ENCODE data around the gene CIRBP.

The CIRBP gene

GRCh38 chr19:1282588-1283206 is 13.6 kb downstream of the CIRBP start:
- no peak for FAIRE-seq

DNA sequence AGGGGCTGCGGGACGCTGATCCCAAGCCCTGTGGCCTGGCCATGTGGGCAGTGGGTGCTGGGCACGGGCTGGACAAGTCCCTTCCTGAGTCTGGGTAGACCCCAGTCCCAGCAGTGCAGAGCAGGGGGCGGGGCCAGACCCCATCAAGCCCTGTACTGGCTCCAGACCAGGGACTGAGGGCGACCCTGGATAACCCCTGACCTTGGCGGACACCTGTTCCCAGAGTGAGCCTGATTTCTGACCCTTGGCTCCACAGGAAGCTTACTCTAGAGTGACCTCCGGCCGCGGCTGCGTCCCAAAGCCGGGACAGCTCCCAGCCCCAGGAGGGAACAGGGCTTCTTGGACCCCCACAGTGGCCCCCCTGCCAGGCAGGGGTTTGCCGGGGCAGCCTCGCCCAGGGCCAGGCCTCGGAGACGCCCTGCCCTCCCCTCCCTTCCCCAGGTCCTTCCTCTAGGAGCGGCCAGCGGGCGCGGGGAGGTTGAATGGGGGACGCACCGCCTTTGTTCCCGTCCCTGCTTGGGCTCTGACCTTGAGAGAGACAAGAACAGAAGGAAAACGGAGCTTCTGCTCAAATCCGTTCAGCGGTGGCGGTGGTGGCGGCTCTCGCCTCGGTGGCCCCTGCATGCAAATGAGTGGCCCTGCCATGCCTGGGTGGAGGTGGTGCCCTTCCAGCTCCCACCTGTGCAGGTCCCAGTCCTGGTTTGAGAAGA is 14.2 kb downstream of the CIRBP start:
- FAIRE-seq, result no peak

GRCh38 chr19:1283917-1284292 is 14.8 kb downstream of the CIRBP start:
- no peak for FAIRE-seq

DNA sequence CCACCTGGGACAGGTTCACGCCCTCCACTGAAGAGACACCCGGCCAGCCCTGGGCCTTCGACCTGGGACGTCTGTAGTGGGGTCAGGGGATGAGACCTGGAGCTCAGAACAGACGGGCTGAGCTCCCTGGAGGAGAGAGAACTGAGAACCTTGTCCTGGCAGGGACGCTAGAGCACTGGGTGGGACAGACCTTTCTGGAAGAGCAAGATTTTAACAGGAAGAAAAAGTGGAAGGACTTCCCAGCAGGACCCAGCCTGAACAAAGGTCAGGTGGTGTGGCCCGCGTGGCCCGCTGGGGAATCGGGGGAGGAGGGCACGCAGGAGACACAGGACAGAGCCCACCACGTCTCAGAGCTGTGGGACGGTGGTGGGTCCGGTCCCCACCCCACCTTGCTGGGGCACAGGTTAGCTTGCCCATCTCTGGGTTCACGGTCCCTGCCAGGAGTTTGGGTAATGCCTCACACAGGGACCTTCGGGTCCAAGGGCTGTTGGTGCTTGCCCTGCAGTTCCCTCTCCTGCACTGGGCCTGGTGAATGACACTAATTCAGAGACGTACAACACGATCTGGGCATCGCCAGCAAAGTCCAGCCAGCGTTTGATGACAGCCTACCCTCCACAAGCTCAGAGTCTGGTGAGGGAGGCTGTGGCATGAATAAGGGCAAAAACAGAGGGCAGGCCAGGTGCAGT is 15.3 kb downstream of the CIRBP start:
- no peak for FAIRE-seq

DNA sequence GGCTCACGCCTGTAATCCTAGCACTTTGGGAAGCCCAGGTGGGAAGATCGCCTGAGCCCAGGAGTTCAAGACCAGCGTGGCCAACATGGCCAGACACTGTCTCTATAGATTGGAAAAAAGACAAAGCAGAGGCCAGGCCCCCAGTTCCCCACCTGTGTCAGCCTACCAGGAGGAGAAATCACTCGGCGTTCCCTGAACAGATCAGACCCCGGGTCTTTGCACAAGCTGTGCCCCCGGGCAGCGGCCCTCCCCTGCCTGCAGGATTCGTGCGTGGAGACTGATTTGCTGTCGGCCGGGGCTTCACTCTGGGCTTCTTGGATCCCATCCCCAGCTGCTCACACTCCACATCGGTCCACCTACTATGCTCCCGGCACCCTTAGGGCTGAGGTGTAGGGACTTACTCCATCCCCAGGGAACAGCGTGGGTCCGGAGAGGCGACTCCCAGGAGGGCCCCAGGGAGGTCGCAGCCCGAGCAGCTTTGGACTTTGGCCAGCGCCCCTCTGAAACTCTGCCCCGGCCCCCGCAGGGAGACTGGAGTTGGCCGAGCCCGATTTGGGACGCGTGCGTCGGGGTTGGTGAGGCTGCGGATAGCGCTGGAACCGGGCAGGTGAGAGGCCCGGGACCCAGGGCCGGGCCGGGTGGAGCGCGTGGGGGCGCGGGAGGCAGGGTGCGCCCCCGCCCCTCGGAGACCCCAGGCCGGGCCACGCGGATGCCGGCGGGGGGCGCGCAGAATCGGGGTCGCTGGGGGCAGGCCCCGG is 16.0 kb downstream of the CIRBP start:
- FAIRE-seq, result no peak

- FAIRE-seq, result no peak
Measured at GRCh38 chr19:1285737-1286360, 16.7 kb downstream of the CIRBP start, which contains the start of gene EFNA2. TSS of gene EFNA2 (plus strand) at chr19:1285873. CDS start at chr19:1286169, 296 bp downstream.

DNA sequence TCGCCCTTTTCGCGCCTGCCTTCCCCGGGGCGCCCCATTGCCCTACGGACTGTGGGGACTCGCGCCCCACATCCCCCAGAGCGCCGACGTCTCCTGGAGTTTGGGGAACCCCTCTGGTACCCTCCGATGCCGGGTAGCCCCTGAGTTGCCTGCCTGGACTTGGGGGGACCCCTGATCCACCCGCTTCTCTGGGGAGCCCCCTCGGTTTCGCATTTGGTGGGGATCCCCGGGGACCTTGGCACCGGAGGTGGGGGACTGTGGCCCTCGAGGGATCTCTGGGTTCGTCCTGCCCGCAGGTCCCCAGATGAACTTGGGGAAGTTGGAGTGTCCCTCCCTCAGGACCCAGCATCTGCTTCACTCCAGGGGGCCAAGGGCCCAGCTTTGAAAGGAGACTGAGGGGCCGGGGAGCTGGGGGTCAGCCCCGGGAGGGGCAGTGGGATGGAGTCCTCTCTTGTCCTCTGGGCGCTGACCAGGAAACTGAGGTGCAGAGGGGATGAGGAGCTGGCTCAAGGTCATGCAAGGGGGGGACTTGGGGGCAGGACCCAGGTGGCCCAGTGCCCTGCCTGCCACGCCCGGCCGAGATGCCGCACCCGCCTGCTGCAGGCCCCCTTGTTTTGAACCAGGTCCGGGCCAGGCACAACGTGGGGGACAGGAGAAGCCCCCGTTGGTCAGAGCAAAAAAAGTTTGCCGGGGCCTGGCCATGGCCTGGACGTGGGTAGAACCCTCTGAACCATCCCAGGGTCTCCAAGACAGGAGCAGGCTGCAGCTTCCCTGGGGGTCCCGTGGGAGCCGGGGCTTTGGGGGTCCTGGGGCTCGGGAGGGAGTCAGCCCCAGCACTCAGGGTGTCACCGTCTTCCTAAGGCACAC is 17.6 kb downstream of the CIRBP start:
- FAIRE-seq, result no peak

DNA sequence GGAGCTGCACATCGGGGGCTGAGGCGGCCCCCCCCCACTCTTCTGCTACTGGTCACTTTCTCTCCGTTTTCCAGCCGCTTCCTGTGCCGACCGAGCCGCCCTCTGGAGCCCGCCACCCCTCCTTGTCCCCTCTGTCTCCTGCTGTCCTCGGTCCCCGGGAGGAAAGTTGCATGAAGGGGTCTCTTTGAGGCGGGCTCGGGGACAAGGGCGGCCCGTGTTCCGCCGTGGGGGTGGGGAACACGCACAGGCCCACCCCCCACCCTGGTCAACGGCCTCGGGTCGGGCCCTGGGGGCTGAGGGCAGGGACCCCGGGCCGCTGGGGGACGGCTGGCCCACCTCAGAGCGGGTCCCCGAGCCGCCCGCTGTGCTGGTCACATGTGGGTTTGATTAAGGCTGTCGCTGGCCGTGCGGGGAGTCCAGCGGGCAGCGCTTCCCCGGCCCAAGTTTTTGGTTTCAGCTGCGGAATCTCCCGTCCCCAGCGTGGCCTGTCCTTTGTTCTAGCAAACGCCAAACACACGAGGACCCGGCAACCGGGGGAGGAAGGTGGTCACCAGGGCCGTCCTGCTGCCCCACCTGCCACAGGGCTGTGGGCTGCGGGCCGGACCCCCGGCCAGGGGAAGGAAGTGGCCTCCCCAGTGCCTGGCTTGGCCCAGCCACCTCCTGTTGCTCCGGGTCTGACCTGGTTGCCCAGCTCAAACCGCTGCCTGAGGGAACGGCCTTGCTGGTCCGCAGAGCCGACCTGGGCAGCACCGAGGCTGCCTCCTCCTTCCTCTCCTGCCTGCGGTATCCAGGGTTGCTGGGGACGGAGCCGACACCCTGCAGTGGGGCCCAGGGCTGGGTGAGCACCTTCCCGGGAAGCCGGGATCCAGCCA is 18.5 kb downstream of the CIRBP start:
- no peak for FAIRE-seq

GRCh38 chr19:1288226-1288612 is 19.1 kb downstream of the CIRBP start:
- no peak for FAIRE-seq

GRCh38 chr19:1288833-1289685 is 19.9 kb downstream of the CIRBP start:
- FAIRE-seq, result no peak

DNA sequence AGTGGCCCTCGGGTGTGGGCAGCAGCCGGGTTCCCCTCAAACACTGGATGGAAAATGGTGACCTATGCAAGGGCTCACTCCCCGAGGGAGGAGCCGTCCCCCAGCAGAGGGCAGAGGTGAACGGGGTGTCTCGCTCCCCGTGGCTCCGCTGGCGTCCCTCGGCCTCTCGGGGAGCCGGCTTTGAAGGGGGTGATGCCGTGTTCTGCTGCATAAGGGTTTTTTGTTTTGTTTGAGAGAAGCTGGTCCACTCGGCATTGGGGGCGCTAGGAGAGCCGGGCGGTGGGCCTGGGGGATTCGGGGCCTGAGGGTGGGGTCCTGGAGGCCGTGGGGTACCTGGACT is 20.5 kb downstream of the CIRBP start:
- FAIRE-seq, result no peak

- FAIRE-seq, result no peak
Measured at GRCh38 chr19:1290196-1290702, 21.1 kb downstream of the CIRBP start.

DNA sequence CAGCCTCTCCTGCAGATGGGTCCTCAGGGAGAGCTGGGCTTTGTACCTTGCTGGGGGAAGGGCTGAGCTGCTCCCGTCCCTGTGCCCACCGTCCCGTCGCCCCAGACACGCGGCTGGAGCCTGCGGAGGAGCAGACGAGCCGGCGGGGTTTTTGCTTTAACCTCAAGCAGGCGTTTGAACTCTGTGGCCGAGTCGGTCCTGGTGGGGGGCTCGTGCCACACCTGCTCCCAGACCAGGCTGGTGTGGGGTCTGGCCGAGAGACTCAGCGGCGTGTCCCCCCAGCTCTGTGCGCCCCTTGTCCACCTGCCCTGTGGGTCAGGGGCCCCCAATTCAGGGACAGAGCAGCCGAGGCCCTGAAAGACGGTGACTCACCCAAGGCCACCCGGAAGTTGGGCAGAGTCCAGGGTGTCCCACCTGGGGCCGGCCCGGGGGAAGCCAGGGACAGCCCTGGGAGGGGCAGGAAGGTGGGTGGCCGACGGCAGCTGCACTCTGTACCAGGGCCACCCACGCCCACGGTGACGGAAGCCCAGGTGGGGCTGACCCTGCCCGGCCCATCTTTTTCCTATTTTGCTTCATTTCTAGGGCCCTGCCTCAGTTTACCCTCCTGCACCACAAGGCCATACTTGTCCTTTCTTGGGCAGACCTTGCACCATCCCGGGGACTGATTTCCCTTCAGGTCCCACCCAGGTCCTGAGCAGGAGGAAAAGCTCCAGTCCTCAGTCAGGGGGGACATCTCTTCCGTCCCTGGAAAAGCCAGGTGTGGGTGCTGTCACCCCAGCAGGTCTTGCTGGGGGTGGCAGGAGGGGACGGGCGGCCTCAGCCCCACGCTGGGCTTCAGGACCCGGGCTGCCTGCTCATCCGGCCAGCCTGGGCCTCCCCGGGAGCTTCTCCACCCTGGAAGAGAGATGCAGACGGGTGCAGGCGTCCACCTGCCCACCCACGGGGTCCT is 21.8 kb downstream of the CIRBP start:
- no peak for FAIRE-seq

GRCh38 chr19:1291761-1292418 is 22.8 kb downstream of the CIRBP start:
- no peak for FAIRE-seq

- no peak for FAIRE-seq
Measured at GRCh38 chr19:1292419-1293151, 23.5 kb downstream of the CIRBP start.

- FAIRE-seq, result no peak
Measured at GRCh38 chr19:1293782-1294604, 24.9 kb downstream of the CIRBP start.

Measured in TTC549 (cell line).